Activated CD4-positive, alpha-beta T cell treated with anti-CD3 and anti-CD28 coated beads, Interleukin-10, Interleukin-2, amounts not matched to agents 100 ng/mL and 50 ng/mL, durations not matched to agents 16 hours and 8 hours (primary cell): ENCODE data around the gene RAD51B.

ENCODE experiments used
- DNase-seq: peaks from one replicate; pipeline ENCODE4 v3.0.0-alpha.2; 2020

The RAD51B gene

DNA sequence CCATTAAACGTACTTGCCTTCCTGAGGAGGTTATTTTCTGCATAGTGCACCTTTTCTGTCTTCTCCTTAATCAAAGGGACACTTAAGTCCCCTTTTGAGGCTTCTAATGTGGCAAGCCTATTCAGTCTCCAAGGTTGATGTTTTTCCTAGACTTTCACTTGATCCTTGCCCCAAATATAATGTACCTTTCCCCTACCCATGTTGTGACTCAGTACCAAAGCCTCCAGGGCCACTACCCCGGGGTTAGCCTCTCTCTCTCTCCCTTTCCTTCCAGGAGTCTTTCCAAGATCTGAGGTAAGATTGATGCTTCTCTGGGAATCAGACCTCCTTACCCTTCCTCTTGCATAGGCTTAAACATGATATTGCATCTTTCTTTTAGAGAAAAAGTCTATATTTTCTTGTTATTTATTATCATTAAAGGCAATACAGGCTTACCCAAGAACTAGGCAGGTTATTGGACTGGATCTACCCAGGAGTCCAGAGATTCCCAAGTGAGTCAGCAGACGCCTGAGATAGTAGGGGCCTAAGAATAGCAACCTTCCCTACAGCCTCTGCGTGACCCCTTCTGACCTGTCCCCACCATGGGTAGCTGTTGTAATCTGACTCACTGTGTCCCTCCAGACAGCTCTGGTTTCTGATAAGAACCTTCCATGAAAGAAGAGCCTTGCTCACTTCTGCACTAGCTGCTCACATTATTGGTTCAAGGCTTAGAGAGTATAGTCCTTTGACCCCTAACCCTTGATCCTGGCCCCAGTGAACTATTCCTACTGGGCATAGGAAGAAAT, 800.4 kb downstream of the RAD51B start:
- no peak for DNase-seq

- DNase-seq, result no peak
Observed at GRCh38 chr14:68621400-68622365, 802.1 kb downstream of the RAD51B start.

DNA sequence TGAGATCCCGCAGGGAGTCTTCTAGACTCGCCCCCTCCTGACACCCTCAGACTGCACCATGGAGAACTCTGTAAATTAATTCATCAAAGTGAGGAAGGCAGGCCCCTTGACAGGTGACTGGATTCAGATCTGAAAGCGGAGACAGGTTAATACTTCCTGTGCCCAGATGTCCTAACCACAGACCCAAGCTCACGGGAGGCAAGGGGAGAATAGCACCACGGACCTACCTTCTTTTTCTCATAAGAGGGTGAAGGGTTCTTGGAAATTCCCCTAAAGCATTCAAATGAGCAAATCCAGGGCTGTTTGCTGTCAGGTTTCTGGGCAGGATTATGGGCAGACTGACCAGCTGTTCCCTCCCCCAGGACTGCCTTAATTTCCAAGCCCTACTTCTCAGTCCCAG, 803.3 kb downstream of the RAD51B start:
- no peak for DNase-seq

- DNase-seq, result no peak
Observed at GRCh38 chr14:68623307-68623706, 803.7 kb downstream of the RAD51B start.

GRCh38 chr14:68623826-68624225, 804.2 kb downstream of the RAD51B start:
- DNase-seq, result no peak

- DNase-seq, result no peak
Observed at GRCh38 chr14:68624541-68625220, 805.1 kb downstream of the RAD51B start.

- no peak for DNase-seq
Observed at GRCh38 chr14:68625366-68626090, 805.9 kb downstream of the RAD51B start.

DNA sequence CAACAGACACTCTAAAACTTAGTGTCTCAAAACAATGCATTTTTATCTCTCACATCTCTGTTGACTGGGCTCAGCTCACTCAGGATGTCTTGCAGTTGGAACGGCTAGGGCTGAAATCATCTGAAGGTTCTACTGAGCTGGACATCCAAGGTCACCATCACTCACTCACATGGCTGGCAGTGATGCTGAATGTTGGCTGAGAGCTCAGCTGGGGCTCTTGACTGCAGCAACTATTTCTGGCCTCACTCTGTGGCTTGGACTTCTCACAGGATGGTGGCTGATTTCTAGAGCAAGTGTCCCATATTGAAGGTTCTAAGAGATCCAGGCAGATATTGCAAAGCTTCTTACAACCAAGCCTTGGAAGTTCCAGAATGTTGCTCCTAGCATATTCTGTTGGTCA, 806.8 kb downstream of the RAD51B start:
- DNase-seq, result no peak

- DNase-seq, result no peak
Observed at GRCh38 chr14:68627050-68627867, 807.7 kb downstream of the RAD51B start.

- peak; percentile 34 for DNase-seq
Observed at GRCh38 chr14:68627868-68628604, 808.5 kb downstream of the RAD51B start.

- peak; percentile 10 for DNase-seq
Observed at GRCh38 chr14:68628605-68629310, 809.2 kb downstream of the RAD51B start.

DNA sequence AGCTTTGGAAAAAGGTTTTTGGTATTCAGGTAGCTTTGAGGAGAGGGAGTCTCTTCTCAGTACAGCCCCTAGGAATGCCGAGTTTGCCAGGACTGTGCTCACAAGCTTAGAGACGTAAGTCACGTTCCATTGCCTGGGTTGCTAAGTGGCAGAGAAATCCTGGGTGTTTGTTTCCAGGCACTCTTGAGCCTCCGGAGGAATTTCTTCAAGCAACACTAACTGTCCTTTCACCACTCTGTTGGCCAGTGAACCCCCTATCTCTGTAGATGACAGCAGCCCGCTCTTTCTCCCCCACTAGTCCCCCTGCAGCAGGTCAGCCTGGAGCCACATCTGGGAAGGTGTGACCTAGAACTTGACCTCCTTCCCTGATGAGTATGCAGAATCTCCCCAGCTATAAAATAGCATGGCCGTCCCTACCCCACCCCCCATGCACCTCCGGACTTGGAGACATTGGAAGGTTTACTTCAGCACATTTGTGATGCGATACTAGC, 810.5 kb downstream of the RAD51B start:
- no peak for DNase-seq

- no peak for DNase-seq
Observed at GRCh38 chr14:68630611-68631393, 811.2 kb downstream of the RAD51B start.

- DNase-seq, result no peak
Observed at GRCh38 chr14:68631394-68632053, 811.9 kb downstream of the RAD51B start.

DNA sequence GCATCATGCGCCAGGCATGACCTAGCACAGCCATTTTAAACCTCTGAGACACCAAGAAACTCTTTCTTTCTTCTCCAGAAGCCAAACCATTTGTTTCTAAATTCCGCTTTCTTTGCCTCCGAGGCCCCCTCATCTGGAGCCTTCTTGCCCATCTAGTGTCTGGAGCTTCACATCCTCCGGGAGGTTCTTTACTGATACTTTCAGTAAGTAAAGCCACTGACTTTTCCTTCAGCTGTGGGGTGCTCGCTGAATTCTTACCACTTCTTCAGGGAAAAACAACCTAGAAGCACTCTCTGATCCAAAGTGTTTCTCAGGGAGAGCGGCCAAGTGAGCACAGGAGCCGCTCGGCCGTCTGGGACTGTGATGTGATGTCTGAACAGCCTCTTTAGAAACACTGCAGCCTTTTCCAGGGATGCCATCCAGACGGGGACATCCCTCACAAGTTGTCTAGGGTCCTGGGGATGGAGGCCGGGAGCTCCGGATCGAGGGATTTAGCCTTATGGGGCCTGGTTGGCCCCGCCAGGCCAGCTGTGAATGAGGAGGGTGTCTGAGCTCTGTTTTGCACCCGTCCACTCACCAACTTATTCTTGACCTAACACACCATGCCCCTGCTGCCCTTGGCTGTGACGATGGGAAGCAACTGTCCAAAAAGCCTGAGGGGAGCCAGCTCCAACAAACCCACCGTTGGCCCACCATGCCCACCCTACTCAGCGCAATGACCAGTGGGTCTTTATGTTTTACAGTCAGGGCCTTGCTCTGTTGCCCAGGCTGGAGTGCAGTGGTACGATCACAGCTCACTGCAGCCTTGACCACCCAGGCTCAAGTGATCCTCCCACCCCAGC, 812.7 kb downstream of the RAD51B start:
- DNase-seq, result no peak

- no peak for DNase-seq
Observed at GRCh38 chr14:68633131-68633991, 813.8 kb downstream of the RAD51B start.

GRCh38 chr14:68634332-68634731, 814.8 kb downstream of the RAD51B start:
- DNase-seq, result no peak
